Right atrium auricular region (tissue), 2 donors: ENCODE results near the gene NACC2. TPM values are rescaled to one million over a fixed set of nuclear protein-coding genes. Genes with fewer than 3 reads are reported as not detected.

Experiments
- DNase-seq: peaks from one replicate; pipeline ENCODE4 v3.0.0-alpha.2; 2019; ENCODE audit warnings: low spot score
- H3K27ac ChIP-seq, 2 donors: fragments of 200-600 bp; sonication (generic); 1 replicate in 1 of 2; 2 replicates in 1 of 2; pipeline ENCODE4 v1.5.1; 2016 to 2019
- H3K27me3 ChIP-seq, 2 donors: fragments of 200-600 bp; sonication (generic); one replicate each; pipeline versions ENCODE4 v1.5.1 to v1.6.0; 2017 to 2019
- H3K36me3 ChIP-seq: fragments of 200-600 bp; sonication (generic); one replicate; pipeline ENCODE4 v1.5.1; 2016
- H3K4me1 ChIP-seq, 2 donors: fragments of 200-600 bp; sonication (generic); one replicate each; pipeline versions ENCODE4 v1.5.1 to v1.6.0; 2017 to 2019
- H3K4me3 ChIP-seq, 2 donors: fragments of 200-600 bp; sonication (generic); 1 replicate in 1 of 2; 2 replicates in 1 of 2; pipeline ENCODE4 v1.5.1; 2017 to 2019; ENCODE audit warnings: mild to moderate bottlenecking in 1 of 2, moderate library complexity in 1 of 2
- H3K9me3 ChIP-seq, 2 donors: fragments of 200-600 bp; sonication (generic); one replicate each; pipeline ENCODE4 v1.5.1; 2019
- CTCF ChIP-seq, 2 donors: fragments of 200-600 bp; sonication (generic); IDR thresholded peaks; one replicate each; pipeline ENCODE4 v1.5.1; 2019; ENCODE audit warnings: antibody characterized with exemption in 2 of 2
- total RNA-seq, 2 donors: library from RNA; depleted of rRNA; stranded (reverse); fragments of >200 nt; gene quantifications; one replicate each; pipeline ENCODE4 v1.1.0, GENCODE V29; 2016

Gene NACC2
- total RNA-seq, 2 donors from 2014 or later, result 49.1 to 55.5 TPM

DNA sequence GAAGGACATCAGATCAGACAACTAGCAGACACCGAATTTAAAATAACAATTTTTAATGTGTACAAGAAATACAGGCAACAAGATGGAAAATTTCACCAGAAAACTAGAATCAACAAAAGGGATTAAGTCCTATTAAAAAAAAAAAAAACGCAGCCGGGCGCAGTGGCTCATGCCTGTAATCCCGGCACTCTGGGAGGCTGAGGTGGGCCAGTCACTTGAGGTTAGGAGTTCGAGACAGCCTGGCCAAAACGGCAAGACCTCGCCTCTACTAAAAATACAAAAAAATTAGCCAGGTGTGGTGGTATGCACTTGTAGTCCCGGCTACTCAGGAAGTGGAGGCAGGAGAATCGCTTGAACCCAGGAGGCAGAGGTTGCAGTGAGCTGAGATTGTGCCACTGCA lies 69.6 kb downstream of the NACC2 start:
- no peak for DNase-seq
- Histone ChIP-seq H3K9me3 (no peaks in the 10 kb centered on the region), H3K4me3 (no peak overlapping the region), H3K36me3 (peaks cover 9% of the 10 kb centered on the region), H3K4me1 (peaks cover 0 to 32% of the 10 kb centered on the region in 2 donors), H3K27ac (no peak overlapping the region), H3K27me3 (no peaks in the 10 kb centered on the region)
- TF ChIP-seq CTCF (IDR thresholded peaks at IDR 0.05), result no peak

- DNase-seq, result no peak
- Histone ChIP-seq H3K4me3 (no peak overlapping the region), H3K4me1 (peaks cover 0 to 32% of the 10 kb centered on the region in 2 donors), H3K27me3 (no peaks in the 10 kb centered on the region), H3K36me3 (peaks cover 9% of the 10 kb centered on the region), H3K27ac (peak overlapping the region in 1 of 2 donors; percentile 23), H3K9me3 (no peaks in the 10 kb centered on the region)
- TF ChIP-seq CTCF (IDR thresholded peaks at IDR 0.05), result no peak
These were observed 70.3 kb downstream of the NACC2 start for GRCh38 chr9:136024696-136025316.

DNA sequence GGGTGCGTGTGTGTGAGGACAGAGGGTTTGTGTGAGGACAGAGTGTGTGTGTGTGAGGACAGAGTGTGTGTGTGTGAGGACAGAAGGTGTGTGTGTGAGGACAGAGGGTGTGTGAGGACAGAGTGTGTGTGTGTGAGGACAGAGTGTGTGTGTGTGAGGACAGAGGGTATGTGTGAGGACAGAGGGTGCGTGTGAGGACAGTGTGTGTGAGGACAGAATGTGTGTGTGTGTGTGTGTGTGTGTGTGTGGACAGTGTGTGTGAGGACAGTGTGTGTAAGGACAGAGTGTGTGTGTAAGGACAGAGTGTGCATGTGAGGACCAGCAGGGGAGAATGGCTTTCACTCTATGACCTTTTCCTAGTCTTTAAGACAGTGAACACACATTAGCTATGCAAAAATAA lies 70.8 kb downstream of the NACC2 start:
- Histone ChIP-seq H3K9me3 (no peaks in the 10 kb centered on the region), H3K36me3 (peaks cover 9% of the 10 kb centered on the region), H3K27ac (peak overlapping the region in 1 of 2 donors; percentile 23), H3K4me1 (peaks cover 0 to 32% of the 10 kb centered on the region in 2 donors), H3K4me3 (no peak overlapping the region), H3K27me3 (no peaks in the 10 kb centered on the region)
- no peak for TF ChIP-seq CTCF (IDR thresholded peaks at IDR 0.05)
- DNase-seq, result no peak

- DNase-seq, result no peak
- H3K27ac ChIP-seq, result peak overlapping the region in 1 of 2 donors; percentile 52
- H3K36me3 ChIP-seq, result peaks cover 3% of the 10 kb centered on the region
- H3K4me3 ChIP-seq, result no peak overlapping the region
- no peaks in the 10 kb centered on the region for H3K9me3 ChIP-seq
- no peak for TF ChIP-seq CTCF (IDR thresholded peaks at IDR 0.05)
- no peaks in the 10 kb centered on the region for H3K27me3 ChIP-seq
- H3K4me1 ChIP-seq, result peaks cover 0 to 32% of the 10 kb centered on the region in 2 donors
These were observed 71.5 kb downstream of the NACC2 start for GRCh38 chr9:136023410-136024225.

GRCh38 chr9:136022731-136023409 lies 72.2 kb downstream of the NACC2 start:
- TF ChIP-seq CTCF (IDR thresholded peaks at IDR 0.05), result no peak
- no peak overlapping the region for H3K4me3 ChIP-seq
- no peak for DNase-seq
- no peaks in the 10 kb centered on the region for H3K27me3 ChIP-seq
- no peaks in the 10 kb centered on the region for H3K36me3 ChIP-seq
- peak overlapping the region in 1 of 2 donors; percentile 52 for H3K27ac ChIP-seq
- H3K9me3 ChIP-seq, result no peaks in the 10 kb centered on the region
- peaks cover 0 to 32% of the 10 kb centered on the region in 2 donors for H3K4me1 ChIP-seq
